Measurements from ENCODE around the gene SORCS2.

DNA sequence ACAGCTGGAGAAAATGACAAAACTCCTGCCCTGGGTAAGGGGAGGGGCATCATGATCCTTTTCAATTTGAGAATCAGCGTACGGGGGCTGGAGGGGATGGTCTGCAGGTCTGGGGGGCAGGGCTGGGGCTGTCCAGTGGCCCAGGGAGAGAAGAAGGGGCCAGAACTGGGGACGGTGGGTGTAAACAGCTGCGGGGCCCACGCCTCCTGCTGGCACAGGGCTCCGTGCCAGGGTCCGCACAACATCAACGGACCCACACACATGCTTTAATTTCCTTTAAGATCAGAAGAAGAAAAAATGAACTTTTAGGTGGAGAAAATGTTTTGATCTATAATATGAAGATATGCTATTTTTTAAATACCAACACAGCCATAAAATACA, 190.3 kb downstream of the SORCS2 start:
- TF ChIP-seq, protein P1, sequence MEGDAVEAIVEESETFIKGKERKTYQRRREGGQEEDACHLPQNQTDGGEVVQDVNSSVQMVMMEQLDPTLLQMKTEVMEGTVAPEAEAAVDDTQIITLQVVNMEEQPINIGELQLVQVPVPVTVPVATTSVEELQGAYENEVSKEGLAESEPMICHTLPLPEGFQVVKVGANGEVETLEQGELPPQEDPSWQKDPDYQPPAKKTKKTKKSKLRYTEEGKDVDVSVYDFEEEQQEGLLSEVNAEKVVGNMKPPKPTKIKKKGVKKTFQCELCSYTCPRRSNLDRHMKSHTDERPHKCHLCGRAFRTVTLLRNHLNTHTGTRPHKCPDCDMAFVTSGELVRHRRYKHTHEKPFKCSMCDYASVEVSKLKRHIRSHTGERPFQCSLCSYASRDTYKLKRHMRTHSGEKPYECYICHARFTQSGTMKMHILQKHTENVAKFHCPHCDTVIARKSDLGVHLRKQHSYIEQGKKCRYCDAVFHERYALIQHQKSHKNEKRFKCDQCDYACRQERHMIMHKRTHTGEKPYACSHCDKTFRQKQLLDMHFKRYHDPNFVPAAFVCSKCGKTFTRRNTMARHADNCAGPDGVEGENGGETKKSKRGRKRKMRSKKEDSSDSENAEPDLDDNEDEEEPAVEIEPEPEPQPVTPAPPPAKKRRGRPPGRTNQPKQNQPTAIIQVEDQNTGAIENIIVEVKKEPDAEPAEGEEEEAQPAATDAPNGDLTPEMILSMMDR (conservative IDR thresholded peaks at IDR 0.05; ENCODE audit: low read depth, low read length) = no peak
- no peak for TF ChIP-seq EZH2 (IDR thresholded peaks at IDR 0.05; ENCODE audit: borderline replicate concordance, low read depth, low read length, poor library complexity, severe bottlenecking)

All from A673 (cell line).